LHCN-M2 (cell line): ENCODE measurements around the gene IL21R. TPM values are rescaled to one million over a fixed set of nuclear protein-coding genes. Genes with fewer than 3 reads are reported as not detected.
"Not testable (repeated sequence)": the region's sequence is repeated elsewhere in the genome, so short reads cannot be mapped to it uniquely, and the experiment has no call there.

Experiments
- DNase-seq: peaks from one replicate; pipeline ENCODE4 v3.0.0-alpha.2; 2012; ENCODE audit warnings: low read depth
- total RNA-seq: library from RNA; depleted of rRNA; stranded (reverse); fragments of >200 nt; gene quantifications from 2 replicates; pipeline ENCODE4 v1.2.3, GENCODE V29; 2014

The IL21R gene
- total RNA-seq, 1 experiment from 2014 or later, result 5.6 TPM

GRCh38 chr16:27426423-27427408, 24.7 kb downstream of the IL21R start:
- peak; percentile 92 for DNase-seq

GRCh38 chr16:27427538-27427937, 25.6 kb downstream of the IL21R start:
- DNase-seq, result no peak

- DNase-seq, result no peak
These were observed 26.2 kb downstream of the IL21R start for GRCh38 chr16:27428026-27428785.

- no peak for DNase-seq
These were observed 27.4 kb downstream of the IL21R start for GRCh38 chr16:27429330-27429871.

- no peak for DNase-seq
These were observed 28.0 kb downstream of the IL21R start for GRCh38 chr16:27429981-27430441.

GRCh38 chr16:27430512-27430911, 28.5 kb downstream of the IL21R start:
- no peak for DNase-seq

GRCh38 chr16:27430923-27431484, 29.0 kb downstream of the IL21R start:
- peak; percentile 88 for DNase-seq

- peak; percentile 13 for DNase-seq
These were observed 30.0 kb downstream of the IL21R start for GRCh38 chr16:27431773-27432532.

- DNase-seq, result peak; percentile 70
These were observed 30.6 kb downstream of the IL21R start for GRCh38 chr16:27432558-27432957.

- DNase-seq, result not testable (repeated sequence)
These were observed 31.2 kb downstream of the IL21R start for GRCh38 chr16:27433191-27433590.

- DNase-seq, result no peak
These were observed 31.7 kb downstream of the IL21R start for GRCh38 chr16:27433636-27434035.

GRCh38 chr16:27434141-27435051, 32.4 kb downstream of the IL21R start:
- no peak for DNase-seq

- not testable (repeated sequence) for DNase-seq
These were observed 33.2 kb downstream of the IL21R start for GRCh38 chr16:27435146-27435545.

GRCh38 chr16:27436065-27436464, 34.1 kb downstream of the IL21R start:
- DNase-seq, result no peak

- DNase-seq, result no peak
These were observed 35.1 kb downstream of the IL21R start for GRCh38 chr16:27436921-27437650.

- no peak for DNase-seq
These were observed 36.0 kb downstream of the IL21R start for GRCh38 chr16:27437946-27438345.

- no peak for DNase-seq
These were observed 37.5 kb downstream of the IL21R start for GRCh38 chr16:27439271-27440018.

GRCh38 chr16:27441276-27441675, 39.3 kb downstream of the IL21R start:
- no peak for DNase-seq
